Measurements from ENCODE around the gene CHRM4.

The CHRM4 gene

GRCh38 chr11:46426233-46426991, 34.8 kb upstream of the CHRM4 start:
- Histone ChIP-seq H3K9ac (no peak overlapping the region), H3K79me2 (ENCODE audit: insufficient read depth, low read depth) (no peaks in the 10 kb centered on the region), H3K4me2 (no peak overlapping the region), H2AFZ (ENCODE audit: low read depth) (no peak overlapping the region), H3K27ac (no peak overlapping the region), H3K4me3 (IDR thresholded peaks at IDR 0.05; ENCODE audit: insufficient read depth, low read depth, low read length) (no peak overlapping the region), H3K27me3 (ENCODE audit: insufficient read depth, low read depth) (no peaks in the 10 kb centered on the region), H4K20me1 (ENCODE audit: insufficient read depth) (no peaks in the 10 kb centered on the region), H3K4me1 (ENCODE audit: low read depth, poor library complexity, severe bottlenecking) (peaks cover 16% of the 10 kb centered on the region), H3K36me3 (ENCODE audit: insufficient read depth) (no peaks in the 10 kb centered on the region)
- TF ChIP-seq CTCF (conservative IDR thresholded peaks at IDR 0.05; ENCODE audit: low read depth, low read length): no peak

- no peak overlapping the region for H3K9ac ChIP-seq
- no peak overlapping the region for H3K4me3 ChIP-seq (IDR thresholded peaks at IDR 0.05; ENCODE audit: insufficient read depth, low read depth, low read length)
- H3K4me1 ChIP-seq (ENCODE audit: low read depth, poor library complexity, severe bottlenecking): no peaks in the 10 kb centered on the region
- H3K79me2 ChIP-seq (ENCODE audit: insufficient read depth, low read depth): no peaks in the 10 kb centered on the region
- H4K20me1 ChIP-seq (ENCODE audit: insufficient read depth): no peaks in the 10 kb centered on the region
- H2AFZ ChIP-seq (ENCODE audit: low read depth): no peak overlapping the region
- no peak overlapping the region for H3K27ac ChIP-seq
- H3K36me3 ChIP-seq (ENCODE audit: insufficient read depth): no peaks in the 10 kb centered on the region
- H3K4me2 ChIP-seq: no peak overlapping the region
- no peaks in the 10 kb centered on the region for H3K27me3 ChIP-seq (ENCODE audit: insufficient read depth, low read depth)
- TF ChIP-seq CTCF (conservative IDR thresholded peaks at IDR 0.05; ENCODE audit: low read depth, low read length): no peak
Observed at GRCh38 chr11:46422588-46422987, 31.0 kb upstream of the CHRM4 start.

- H3K27me3 ChIP-seq (ENCODE audit: insufficient read depth, low read depth): no peaks in the 10 kb centered on the region
- H3K4me3 ChIP-seq (IDR thresholded peaks at IDR 0.05; ENCODE audit: insufficient read depth, low read depth, low read length): no peak overlapping the region
- no peak for TF ChIP-seq CTCF (conservative IDR thresholded peaks at IDR 0.05; ENCODE audit: low read depth, low read length)
- no peak overlapping the region for H3K4me2 ChIP-seq
- H3K36me3 ChIP-seq (ENCODE audit: insufficient read depth): no peaks in the 10 kb centered on the region
- H4K20me1 ChIP-seq (ENCODE audit: insufficient read depth): no peaks in the 10 kb centered on the region
- H3K27ac ChIP-seq: no peak overlapping the region
- H3K9ac ChIP-seq: no peak overlapping the region
- no peak overlapping the region for H2AFZ ChIP-seq (ENCODE audit: low read depth)
- no peaks in the 10 kb centered on the region for H3K4me1 ChIP-seq (ENCODE audit: low read depth, poor library complexity, severe bottlenecking)
- no peaks in the 10 kb centered on the region for H3K79me2 ChIP-seq (ENCODE audit: insufficient read depth, low read depth)
Observed at GRCh38 chr11:46421257-46421880, 29.8 kb upstream of the CHRM4 start.

DNA sequence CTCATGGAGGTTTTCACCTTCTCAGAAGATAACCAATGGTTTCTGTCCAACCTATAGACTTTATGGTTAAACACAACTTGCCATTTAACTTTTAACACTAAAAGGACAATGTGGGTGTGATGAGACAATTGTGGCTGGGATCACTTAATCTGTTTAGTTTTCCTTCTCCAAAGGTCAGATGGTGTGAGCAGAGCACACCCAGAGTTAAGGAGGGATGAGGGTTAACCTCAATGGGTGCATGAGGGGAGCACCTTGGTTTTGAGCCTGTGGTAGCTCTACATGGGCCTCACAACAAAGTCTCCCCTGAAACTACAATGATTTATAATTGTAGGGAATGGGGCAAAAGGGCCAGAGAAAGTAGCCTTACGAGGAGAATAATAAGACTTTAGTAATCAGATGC, 28.9 kb upstream of the CHRM4 start:
- Histone ChIP-seq H3K27me3 (ENCODE audit: insufficient read depth, low read depth) (no peaks in the 10 kb centered on the region), H3K27ac (no peak overlapping the region), H3K9ac (no peak overlapping the region), H3K4me1 (ENCODE audit: low read depth, poor library complexity, severe bottlenecking) (no peaks in the 10 kb centered on the region), H3K36me3 (ENCODE audit: insufficient read depth) (no peaks in the 10 kb centered on the region), H3K4me3 (IDR thresholded peaks at IDR 0.05; ENCODE audit: insufficient read depth, low read depth, low read length) (no peak overlapping the region), H3K4me2 (no peak overlapping the region), H3K79me2 (ENCODE audit: insufficient read depth, low read depth) (no peaks in the 10 kb centered on the region), H4K20me1 (ENCODE audit: insufficient read depth) (no peaks in the 10 kb centered on the region), H2AFZ (ENCODE audit: low read depth) (no peak overlapping the region)
- no peak for TF ChIP-seq CTCF (conservative IDR thresholded peaks at IDR 0.05; ENCODE audit: low read depth, low read length)
